Trophoblast cell (in vitro differentiated cells and primary cell): ENCODE measurements around the gene MYOZ3.

Source experiments
- DNase-seq, 2 donors: peaks; one replicate each; pipeline ENCODE4 v3.0.0-alpha.2; 2016
- H2AFZ ChIP-seq: 2 replicates; pipeline ENCODE4 v1.6.1; 2013; ENCODE audit warnings: low read length, moderate library complexity, mild to moderate bottlenecking; ENCODE audit not compliant: insufficient read depth, poor library complexity
- H2AK5ac ChIP-seq: 2 replicates; pipeline ENCODE4 v1.6.1; 2013; ENCODE audit warnings: mild to moderate bottlenecking, low read length
- H2BK120ac ChIP-seq: 2 replicates; pipeline ENCODE4 v1.6.1; 2013; ENCODE audit warnings: low read length, mild to moderate bottlenecking, moderate library complexity; ENCODE audit not compliant: insufficient read depth, poor library complexity
- H2BK12ac ChIP-seq: 2 replicates; pipeline ENCODE4 v1.6.1; 2013; ENCODE audit warnings: mild to moderate bottlenecking, low read length, moderate library complexity
- H2BK5ac ChIP-seq: 2 replicates; pipeline ENCODE4 v1.6.1; 2013; ENCODE audit warnings: low read length, low read depth, moderate library complexity, mild to moderate bottlenecking; ENCODE audit not compliant: poor library complexity
- H3K14ac ChIP-seq: 2 replicates; pipeline ENCODE4 v1.6.1; 2013; ENCODE audit warnings: mild to moderate bottlenecking, low read length
- H3K18ac ChIP-seq: 2 replicates; pipeline ENCODE4 v1.6.1; 2013; ENCODE audit warnings: mild to moderate bottlenecking, low read length
- H3K23ac ChIP-seq: 2 replicates; pipeline ENCODE4 v1.6.1; 2013; ENCODE audit warnings: low read length
- H3K27ac ChIP-seq: 2 replicates; pipeline ENCODE4 v1.5.1; 2013; ENCODE audit warnings: low read depth, mild to moderate bottlenecking, inconsistent platforms, low read length, moderate library complexity
- H3K27me3 ChIP-seq: 2 replicates; pipeline ENCODE4 v1.6.1; 2013; ENCODE audit warnings: inconsistent platforms, mild to moderate bottlenecking, low read length, moderate library complexity; ENCODE audit not compliant: insufficient read depth
- H3K36me3 ChIP-seq, 2 experiments: 1 replicate in 1 of 2; 2 replicates in 1 of 2; pipeline ENCODE4 v1.6.1; 2013; ENCODE audit warnings: low read length in 2 of 2, mild to moderate bottlenecking in 2 of 2, moderate library complexity in 1 of 2; ENCODE audit not compliant: insufficient read depth in 2 of 2, control insufficient read depth in 1 of 2
- H3K4ac ChIP-seq: 2 replicates; pipeline ENCODE4 v1.6.1; 2013; ENCODE audit warnings: low read depth, mild to moderate bottlenecking, low read length, moderate library complexity
- H3K4me1 ChIP-seq, 2 experiments: 1 replicate in 1 of 2; 2 replicates in 1 of 2; pipeline ENCODE4 v1.6.1; 2013; ENCODE audit warnings: low read length in 2 of 2, mild to moderate bottlenecking in 2 of 2, moderate library complexity in 1 of 2; ENCODE audit not compliant: insufficient read depth in 2 of 2, control insufficient read depth in 1 of 2
- H3K4me2 ChIP-seq: 2 replicates; pipeline ENCODE4 v1.6.1; 2013; ENCODE audit warnings: inconsistent platforms, mild to moderate bottlenecking, low read length, moderate library complexity
- H3K4me3 ChIP-seq: 2 replicates; pipeline ENCODE4 v1.5.1; 2013; ENCODE audit warnings: mild to moderate bottlenecking, low read depth, low read length, inconsistent platforms
- H3K79me1 ChIP-seq: one replicate; pipeline ENCODE4 v1.6.1; 2013; ENCODE audit warnings: low read length
- H3K79me2 ChIP-seq: 2 replicates; pipeline ENCODE4 v1.6.1; 2013; ENCODE audit warnings: low read length, mild to moderate bottlenecking; ENCODE audit not compliant: control insufficient read depth, insufficient read depth, poor library complexity
- H3K9ac ChIP-seq: 2 replicates; pipeline ENCODE4 v1.6.1; 2013; ENCODE audit warnings: mild to moderate bottlenecking, low read length
- H3K9me3 ChIP-seq: 2 replicates; pipeline ENCODE4 v1.6.1; 2013; ENCODE audit warnings: low read depth, mild to moderate bottlenecking, control low read depth, inconsistent platforms, low read length; ENCODE audit not compliant: insufficient read depth
- H4K12ac ChIP-seq: 2 replicates; pipeline ENCODE4 v1.6.1; 2013; ENCODE audit warnings: low read depth, mild to moderate bottlenecking, low read length, moderate library complexity
- H4K8ac ChIP-seq: 2 replicates; pipeline ENCODE4 v1.6.1; 2013; ENCODE audit warnings: low read depth, mild to moderate bottlenecking, low read length, moderate library complexity
- H4K91ac ChIP-seq: one replicate; pipeline ENCODE4 v1.6.1; 2013; ENCODE audit warnings: low read depth, mild to moderate bottlenecking, low read length, moderate library complexity
- WGBS: extraction: QIAGEN DNeasy Blood & Tissue Kit; methylation state at CpG from one replicate; pipeline ENCODE4 v1.1.7; 2013; ENCODE audit warnings: missing lambda C conversion rate; ENCODE audit not compliant: insufficient read length, insufficient coverage; ENCODE audit errors: extremely low coverage; 5-methylcytosine and 5-hydroxymethylcytosine counted together

Gene MYOZ3

GRCh38 chr5:150638053-150638444 is 23.0 kb upstream of the MYOZ3 start:
- no peak overlapping the region for H3K18ac ChIP-seq
- no peak overlapping the region for H2AFZ ChIP-seq
- H3K14ac ChIP-seq, result no peak overlapping the region
- H4K12ac ChIP-seq, result no peak overlapping the region
- no CpG with 5 or more reads among the region's 1 CpG for WGBS
- no peak overlapping the region for H4K8ac ChIP-seq
- no peak overlapping the region for H2AK5ac ChIP-seq
- no peaks in the 10 kb centered on the region for H3K9me3 ChIP-seq
- H4K91ac ChIP-seq, result peak overlapping the region; percentile 77
- no peak overlapping the region for H3K4me3 ChIP-seq
- no peak overlapping the region for H3K23ac ChIP-seq
- H2BK5ac ChIP-seq, result peak overlapping the region; percentile 82
- H3K9ac ChIP-seq, result no peak overlapping the region
- peaks cover 19% of the 10 kb centered on the region for H3K79me2 ChIP-seq
- no peaks in the 10 kb centered on the region for H3K36me3 ChIP-seq
- H2BK12ac ChIP-seq, result peak overlapping the region; percentile 81
- H3K4ac ChIP-seq, result no peak overlapping the region
- peak overlapping the region; percentile 85 for H2BK120ac ChIP-seq
- H3K27me3 ChIP-seq, result no peaks in the 10 kb centered on the region
- H3K79me1 ChIP-seq, result peaks cover 59% of the 10 kb centered on the region
- H3K27ac ChIP-seq, result peak overlapping the region; percentile 70
- peaks cover 59 to 62% of the 10 kb centered on the region in 2 experiments for H3K4me1 ChIP-seq
- DNase-seq, result no peak
- peak overlapping the region; percentile 38 for H3K4me2 ChIP-seq

GRCh38 chr5:150638488-150639376 is 22.3 kb upstream of the MYOZ3 start:
- Histone ChIP-seq H3K4me3 (no peak overlapping the region), H3K18ac (peak overlapping the region; percentile 87), H2BK5ac (peak overlapping the region; percentile 84), H3K27me3 (no peaks in the 10 kb centered on the region), H4K8ac (peak overlapping the region; percentile 46), H2BK120ac (peak overlapping the region; percentile 87), H4K12ac (peak overlapping the region; percentile 27), H3K36me3 (no peaks in the 10 kb centered on the region), H4K91ac (peak overlapping the region; percentile 96), H2AFZ (no peak overlapping the region), H3K9ac (no peak overlapping the region), H3K4me2 (no peak overlapping the region), H3K79me1 (peaks cover 61% of the 10 kb centered on the region), H3K27ac (peak overlapping the region; percentile 36), H3K9me3 (no peaks in the 10 kb centered on the region), H3K4me1 (peaks cover 61 to 65% of the 10 kb centered on the region in 2 experiments), H3K23ac (no peak overlapping the region), H2BK12ac (peak overlapping the region; percentile 98), H3K4ac (peak overlapping the region; percentile 60), H2AK5ac (peak overlapping the region; percentile 96), H3K14ac (peak overlapping the region; percentile 90), H3K79me2 (peaks cover 19% of the 10 kb centered on the region)
- no peak for DNase-seq
- no CpG with 5 or more reads among the region's 6 CpGs for WGBS

- WGBS, result no CpG with 5 or more reads among the region's 3 CpGs
- H3K79me2 ChIP-seq, result peaks cover 21% of the 10 kb centered on the region
- H2BK5ac ChIP-seq, result peak overlapping the region; percentile 84
- peak overlapping the region; percentile 87 for H2BK120ac ChIP-seq
- no peak overlapping the region for H3K27ac ChIP-seq
- no peak overlapping the region for H3K4me3 ChIP-seq
- H3K4me2 ChIP-seq, result no peak overlapping the region
- H2BK12ac ChIP-seq, result peak overlapping the region; percentile 98
- H3K4ac ChIP-seq, result peak overlapping the region; percentile 42
- no peak overlapping the region for H4K12ac ChIP-seq
- peak overlapping the region; percentile 89 for H3K14ac ChIP-seq
- no peak overlapping the region for H2AFZ ChIP-seq
- peaks cover 67 to 68% of the 10 kb centered on the region in 2 experiments for H3K4me1 ChIP-seq
- H4K8ac ChIP-seq, result peak overlapping the region; percentile 28
- H3K9me3 ChIP-seq, result no peaks in the 10 kb centered on the region
- H2AK5ac ChIP-seq, result peak overlapping the region; percentile 96
- no peaks in the 10 kb centered on the region for H3K36me3 ChIP-seq
- DNase-seq, result no peak
- H3K27me3 ChIP-seq, result no peaks in the 10 kb centered on the region
- no peak overlapping the region for H3K9ac ChIP-seq
- no peak overlapping the region for H3K18ac ChIP-seq
- H3K79me1 ChIP-seq, result peaks cover 66% of the 10 kb centered on the region
- H3K23ac ChIP-seq, result no peak overlapping the region
- peak overlapping the region; percentile 96 for H4K91ac ChIP-seq
Observed at GRCh38 chr5:150639377-150639692, 21.7 kb upstream of the MYOZ3 start.

- H2BK12ac ChIP-seq, result peak overlapping the region; percentile 92
- H3K9me3 ChIP-seq, result no peaks in the 10 kb centered on the region
- no peaks in the 10 kb centered on the region for H3K27me3 ChIP-seq
- no peak overlapping the region for H3K9ac ChIP-seq
- H3K4me3 ChIP-seq, result no peak overlapping the region
- peaks cover 70% of the 10 kb centered on the region for H3K79me1 ChIP-seq
- H3K27ac ChIP-seq, result peak overlapping the region; percentile 92
- DNase-seq, result no peak
- peak overlapping the region; percentile 96 for H4K91ac ChIP-seq
- peak overlapping the region; percentile 96 for H2AK5ac ChIP-seq
- H4K8ac ChIP-seq, result peak overlapping the region; percentile 61
- H3K14ac ChIP-seq, result peak overlapping the region; percentile 89
- H4K12ac ChIP-seq, result no peak overlapping the region
- peaks cover 71% of the 10 kb centered on the region in 2 experiments for H3K4me1 ChIP-seq
- peaks cover 24% of the 10 kb centered on the region for H3K79me2 ChIP-seq
- peak overlapping the region; percentile 69 for H3K18ac ChIP-seq
- H2BK5ac ChIP-seq, result peak overlapping the region; percentile 63
- H3K23ac ChIP-seq, result no peak overlapping the region
- H3K36me3 ChIP-seq, result no peaks in the 10 kb centered on the region
- H2BK120ac ChIP-seq, result peak overlapping the region; percentile 87
- H2AFZ ChIP-seq, result peak overlapping the region; percentile 24
- WGBS, result no CpG with 5 or more reads among the region's 5 CpGs
- peak overlapping the region; percentile 41 for H3K4ac ChIP-seq
- no peak overlapping the region for H3K4me2 ChIP-seq
Observed at GRCh38 chr5:150639751-150640150, 21.3 kb upstream of the MYOZ3 start.
